ENCODE results near the gene OPCML.

OPCML gene

GRCh38 chr11:132504501-132505041, 1027.7 kb downstream of the OPCML start:
- peak; percentile 6 for DNase-seq (ENCODE audit: low read depth, low spot score)

GRCh38 chr11:132501356-132501755, 1030.9 kb downstream of the OPCML start:
- DNase-seq (ENCODE audit: low read depth, low spot score): no peak

- DNase-seq (ENCODE audit: low read depth, low spot score): no peak
These were observed 1032.6 kb downstream of the OPCML start for GRCh38 chr11:132499661-132500060.

- no peak for DNase-seq (ENCODE audit: low read depth, low spot score)
These were observed 1036.0 kb downstream of the OPCML start for GRCh38 chr11:132496341-132496740.

- DNase-seq (ENCODE audit: low read depth, low spot score): no peak
These were observed 1038.5 kb downstream of the OPCML start for GRCh38 chr11:132493801-132494200.

GRCh38 chr11:132490978-132491377, 1041.3 kb downstream of the OPCML start:
- no peak for DNase-seq (ENCODE audit: low read depth, low spot score)

GRCh38 chr11:132486060-132486459, 1046.2 kb downstream of the OPCML start:
- DNase-seq (ENCODE audit: low read depth, low spot score): no peak

- DNase-seq (ENCODE audit: low read depth, low spot score): no peak
These were observed 1057.3 kb downstream of the OPCML start for GRCh38 chr11:132475026-132475425.

GRCh38 chr11:132472411-132473172, 1059.7 kb downstream of the OPCML start:
- no peak for DNase-seq (ENCODE audit: low read depth, low spot score)

GRCh38 chr11:132471466-132471865, 1060.8 kb downstream of the OPCML start:
- no peak for DNase-seq (ENCODE audit: low read depth, low spot score)

GRCh38 chr11:132466983-132467382, 1065.3 kb downstream of the OPCML start:
- no peak for DNase-seq (ENCODE audit: low read depth, low spot score)

- DNase-seq (ENCODE audit: low read depth, low spot score): no peak
These were observed 1067.4 kb downstream of the OPCML start for GRCh38 chr11:132464939-132465338.

GRCh38 chr11:132464003-132464342, 1068.3 kb downstream of the OPCML start:
- no peak for DNase-seq (ENCODE audit: low read depth, low spot score)

GRCh38 chr11:132463295-132464002, 1068.9 kb downstream of the OPCML start:
- no peak for DNase-seq (ENCODE audit: low read depth, low spot score)

- no peak for DNase-seq (ENCODE audit: low read depth, low spot score)
These were observed 1072.6 kb downstream of the OPCML start for GRCh38 chr11:132459736-132460135.

GRCh38 chr11:132457445-132457844, 1074.9 kb downstream of the OPCML start:
- no peak for DNase-seq (ENCODE audit: low read depth, low spot score)

- peak; percentile 23 for DNase-seq (ENCODE audit: low read depth, low spot score)
These were observed 1075.5 kb downstream of the OPCML start for GRCh38 chr11:132456751-132457328.

- no peak for DNase-seq (ENCODE audit: low read depth, low spot score)
These were observed 1077.3 kb downstream of the OPCML start for GRCh38 chr11:132455044-132455443.

- DNase-seq (ENCODE audit: low read depth, low spot score): no peak
These were observed 1078.9 kb downstream of the OPCML start for GRCh38 chr11:132453406-132453805.

- no peak for DNase-seq (ENCODE audit: low read depth, low spot score)
These were observed 1079.7 kb downstream of the OPCML start for GRCh38 chr11:132452616-132453015.

- DNase-seq (ENCODE audit: low read depth, low spot score): no peak
These were observed 1080.2 kb downstream of the OPCML start for GRCh38 chr11:132451942-132452601.

GRCh38 chr11:132450631-132451030, 1081.7 kb downstream of the OPCML start:
- DNase-seq (ENCODE audit: low read depth, low spot score): no peak

Measured in ELF-1 (cell line).